ENCODE data around the gene DGLUCY.

GRCh38 chr14:91164676-91165075, 50.8 kb downstream of the DGLUCY start:
- TF ChIP-seq CTCF (IDR thresholded peaks at IDR 0.05) (no peak), EZH2 (IDR thresholded peaks at IDR 0.05; ENCODE audit: borderline replicate concordance, insufficient read depth, low read depth, low read length, poor library complexity, severe bottlenecking) (no peak)
